Ascending aorta (tissue), 2 donors: ENCODE measurements around the gene SLC9A9. TPM values are rescaled to one million over a fixed set of nuclear protein-coding genes. Genes with fewer than 3 reads are reported as not detected.

Source experiments
- DNase-seq, 2 donors: peaks; one replicate each; pipeline ENCODE4 v3.0.0-alpha.2; 2019; ENCODE audit warnings: low spot score in 2 of 2
- H3K27ac ChIP-seq, 2 donors: fragments of 200-600 bp; sonication (generic); one replicate each; pipeline ENCODE4 v1.5.1; 2016 to 2017; ENCODE audit warnings: mild to moderate bottlenecking in 1 of 2
- H3K27me3 ChIP-seq: fragments of 200-600 bp; sonication (generic); one replicate; pipeline ENCODE4 v1.5.1; 2017
- H3K36me3 ChIP-seq, 2 donors: fragments of 200-600 bp; sonication (generic); one replicate each; pipeline ENCODE4 v1.5.1; 2016
- H3K4me1 ChIP-seq, 2 donors: fragments of 200-600 bp; sonication (generic); one replicate each; pipeline ENCODE4 v1.5.1; 2016 to 2017; ENCODE audit warnings: mild to moderate bottlenecking in 1 of 2
- H3K4me3 ChIP-seq, 2 donors: fragments of 200-600 bp; sonication (generic); one replicate each; pipeline ENCODE4 v1.5.1; 2016 to 2017; ENCODE audit warnings: mild to moderate bottlenecking in 1 of 2
- H3K9me3 ChIP-seq, 2 donors: fragments of 200-600 bp; sonication (generic); one replicate each; pipeline ENCODE4 v1.5.1; 2016
- CTCF ChIP-seq, 3 experiments: fragments of 200-600 bp in 2 of 3; fragments of 450-650 bp in 1 of 3; sonication (generic) in 2 of 3; IDR thresholded peaks; one replicate each; pipeline ENCODE4 v1.5.1; 2016 to 2019; ENCODE audit warnings: antibody characterized with exemption in 3 of 3, mild to moderate bottlenecking in 1 of 3, moderate library complexity in 1 of 3
- intact Hi-C: fragments of 100-400 bp; cut with DNase I; formaldehyde crosslinking; loops from one replicate; pipeline ENCODE4 v1.15.1; 2023
- total RNA-seq: library from RNA; depleted of rRNA; stranded (reverse); fragments of >200 nt; gene quantifications from one replicate; pipeline ENCODE4 v1.1.0, GENCODE V29; 2016

Gene SLC9A9
- total RNA-seq, 1 donor from 2014 or later: 63.4 TPM

GRCh38 chr3:143503325-143503885, 344.9 kb downstream of the SLC9A9 start:
- Histone ChIP-seq H3K9me3 (no peaks in the 10 kb centered on the region), H3K36me3 (no peaks in the 10 kb centered on the region), H3K4me1 (no peaks in the 10 kb centered on the region), H3K4me3 (no peak overlapping the region), H3K27me3 (no peaks in the 10 kb centered on the region), H3K27ac (no peak overlapping the region)
- no peak for TF ChIP-seq CTCF (IDR thresholded peaks at IDR 0.05)
- intact Hi-C loops: no loop called here
- no peak for DNase-seq

GRCh38 chr3:143502081-143502480, 346.2 kb downstream of the SLC9A9 start:
- no peak overlapping the region for H3K4me3 ChIP-seq
- H3K36me3 ChIP-seq: no peaks in the 10 kb centered on the region
- no peak for TF ChIP-seq CTCF (IDR thresholded peaks at IDR 0.05)
- no peak for DNase-seq
- H3K4me1 ChIP-seq: no peaks in the 10 kb centered on the region
- H3K27ac ChIP-seq: no peak overlapping the region
- H3K9me3 ChIP-seq: no peaks in the 10 kb centered on the region
- intact Hi-C loops: no loop called here
- no peaks in the 10 kb centered on the region for H3K27me3 ChIP-seq

GRCh38 chr3:143497382-143497781, 350.9 kb downstream of the SLC9A9 start:
- Histone ChIP-seq H3K27me3 (no peaks in the 10 kb centered on the region), H3K4me3 (no peak overlapping the region), H3K27ac (no peak overlapping the region), H3K9me3 (no peaks in the 10 kb centered on the region), H3K4me1 (no peaks in the 10 kb centered on the region), H3K36me3 (no peaks in the 10 kb centered on the region)
- TF ChIP-seq CTCF (IDR thresholded peaks at IDR 0.05): no peak
- no peak for DNase-seq
- intact Hi-C loops: no loop called here

GRCh38 chr3:143496191-143496590, 352.1 kb downstream of the SLC9A9 start:
- DNase-seq: no peak
- no peak overlapping the region for H3K27ac ChIP-seq
- no peak overlapping the region for H3K4me3 ChIP-seq
- TF ChIP-seq CTCF (IDR thresholded peaks at IDR 0.05): no peak
- H3K27me3 ChIP-seq: no peaks in the 10 kb centered on the region
- no peaks in the 10 kb centered on the region for H3K4me1 ChIP-seq
- H3K36me3 ChIP-seq: no peaks in the 10 kb centered on the region
- intact Hi-C loops: no loop called here
- H3K9me3 ChIP-seq: no peaks in the 10 kb centered on the region

GRCh38 chr3:143495527-143495926, 352.7 kb downstream of the SLC9A9 start:
- Histone ChIP-seq H3K9me3 (no peaks in the 10 kb centered on the region), H3K4me1 (no peaks in the 10 kb centered on the region), H3K4me3 (no peak overlapping the region), H3K27ac (no peak overlapping the region), H3K36me3 (no peaks in the 10 kb centered on the region), H3K27me3 (no peaks in the 10 kb centered on the region)
- intact Hi-C loops: no loop called here
- DNase-seq: no peak
- no peak for TF ChIP-seq CTCF (IDR thresholded peaks at IDR 0.05)

GRCh38 chr3:143486611-143487010, 361.7 kb downstream of the SLC9A9 start:
- H3K4me1 ChIP-seq: peaks cover 0 to 3% of the 10 kb centered on the region in 2 donors
- no peak overlapping the region for H3K4me3 ChIP-seq
- no peaks in the 10 kb centered on the region for H3K36me3 ChIP-seq
- intact Hi-C loops: no loop called here
- no peak for DNase-seq
- no peak for TF ChIP-seq CTCF (IDR thresholded peaks at IDR 0.05)
- H3K27me3 ChIP-seq: no peaks in the 10 kb centered on the region
- H3K27ac ChIP-seq: no peak overlapping the region
- no peaks in the 10 kb centered on the region for H3K9me3 ChIP-seq
